HG02798 (cell line): ENCODE measurements around the gene BCORL1.

Source experiments
- ATAC-seq: cut with Tn5 transposase; IDR thresholded peaks from one replicate; pipeline ENCODE4 v1.9.1; 2021; ENCODE audit warnings: mild to moderate bottlenecking; ENCODE audit not compliant: unreplicated experiment, poor library complexity

BCORL1 gene

GRCh38 chrX:129959493-129959832 is 23.0 kb upstream of the BCORL1 start:
- no peak for ATAC-seq

DNA sequence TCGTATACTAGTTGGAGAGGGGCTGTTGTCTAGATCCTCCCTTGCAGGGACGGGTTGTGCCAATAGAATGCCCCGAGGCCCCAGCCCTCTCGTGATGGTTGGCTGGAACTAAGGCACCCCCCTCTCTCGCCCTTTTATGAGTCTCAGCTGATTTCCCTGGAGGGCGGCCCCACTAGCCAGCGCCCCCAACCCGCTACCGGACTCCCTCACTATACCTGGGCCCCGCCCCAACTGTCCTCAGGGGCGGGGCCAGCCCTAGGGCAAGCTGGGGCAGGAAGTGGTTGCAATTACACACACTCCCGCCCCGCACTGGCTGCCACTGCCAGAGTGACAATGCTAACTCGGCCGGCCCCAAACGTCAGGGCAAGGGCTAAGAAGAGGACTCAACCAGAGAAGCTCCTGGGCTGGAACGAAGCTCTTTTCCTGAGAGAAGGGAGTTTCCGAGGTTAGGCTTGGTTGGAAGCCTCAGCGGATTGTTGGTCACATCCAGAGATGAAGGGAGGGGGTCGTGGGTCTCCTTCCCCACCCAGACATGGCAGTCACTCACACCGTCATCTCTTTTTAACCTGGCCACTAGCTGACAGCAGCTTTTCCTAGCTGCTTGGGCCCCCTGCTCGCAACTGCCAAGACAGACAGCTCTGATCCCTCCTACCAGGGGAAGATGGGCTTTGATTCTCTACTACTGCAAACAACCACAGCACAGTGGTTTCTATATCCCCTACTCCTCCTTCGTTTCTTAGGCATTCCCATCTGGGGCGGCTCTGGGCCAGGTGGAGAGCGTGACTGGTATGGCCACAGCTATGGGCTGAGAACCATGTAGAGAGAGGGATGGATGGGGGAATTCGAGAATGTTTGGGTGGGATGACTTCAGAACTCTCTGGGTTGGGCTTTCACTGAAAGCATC is 21.0 kb upstream of the BCORL1 start:
- peak; percentile 92 for ATAC-seq

GRCh38 chrX:129963729-129964128 is 18.7 kb upstream of the BCORL1 start:
- no peak for ATAC-seq

- ATAC-seq, result no peak
These were observed 17.3 kb upstream of the BCORL1 start for GRCh38 chrX:129965166-129965565.

GRCh38 chrX:129968968-129969367 is 13.5 kb upstream of the BCORL1 start:
- no peak for ATAC-seq

DNA sequence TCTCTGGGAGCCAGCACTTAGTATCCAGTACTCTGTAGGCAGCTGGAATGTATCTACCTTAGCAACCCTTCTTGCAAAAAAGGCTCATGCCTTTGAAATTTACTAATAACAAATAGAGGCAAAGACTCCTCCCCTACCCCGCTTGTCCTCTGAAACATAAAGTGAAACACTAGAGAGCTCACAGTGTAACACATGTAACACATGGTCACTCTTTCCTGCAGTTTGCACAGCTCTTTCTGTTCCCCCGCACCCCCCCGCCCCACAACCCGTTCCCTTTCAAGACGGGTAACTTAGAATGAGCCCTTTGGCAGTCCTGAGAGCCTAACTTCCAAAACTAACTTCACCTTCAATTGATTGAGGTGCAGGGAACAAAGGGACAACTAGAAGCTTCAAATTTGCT is 6.0 kb upstream of the BCORL1 start:
- no peak for ATAC-seq

DNA sequence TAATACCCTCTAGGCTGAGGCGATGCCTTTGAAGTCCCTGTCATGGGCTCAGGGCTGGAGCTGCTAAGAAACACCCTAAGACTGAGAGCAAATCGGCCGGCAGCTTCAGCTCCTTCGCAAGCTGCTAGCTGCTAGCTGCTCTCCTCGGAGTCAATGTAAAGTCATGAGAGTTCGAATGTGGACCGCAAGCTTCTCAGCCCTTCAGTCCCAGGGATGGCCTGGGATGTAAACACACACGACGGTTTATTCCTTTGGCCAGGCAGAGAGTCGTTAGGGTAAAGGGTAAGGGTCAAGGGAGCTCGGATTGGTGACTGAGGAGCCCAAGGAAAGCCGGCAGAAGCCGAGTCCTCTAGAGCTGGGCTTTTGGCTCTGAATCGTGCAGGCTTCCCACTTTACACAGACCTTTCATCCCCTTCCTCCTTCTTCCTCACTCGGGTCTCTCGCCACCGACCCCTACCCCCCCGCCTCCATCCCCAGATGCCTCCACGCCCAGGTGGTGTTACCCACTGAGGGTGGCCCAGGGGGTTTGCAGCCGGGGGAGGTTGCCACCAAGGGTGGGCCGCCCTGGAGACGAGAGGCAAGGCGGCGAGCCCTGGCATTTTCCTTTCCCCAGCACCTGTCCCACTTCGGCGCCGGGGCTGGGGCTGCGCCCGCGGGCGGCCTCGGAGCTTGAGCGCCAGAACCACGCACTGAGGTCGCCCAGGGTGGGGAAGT is 3.1 kb upstream of the BCORL1 start:
- ATAC-seq, result no peak

DNA sequence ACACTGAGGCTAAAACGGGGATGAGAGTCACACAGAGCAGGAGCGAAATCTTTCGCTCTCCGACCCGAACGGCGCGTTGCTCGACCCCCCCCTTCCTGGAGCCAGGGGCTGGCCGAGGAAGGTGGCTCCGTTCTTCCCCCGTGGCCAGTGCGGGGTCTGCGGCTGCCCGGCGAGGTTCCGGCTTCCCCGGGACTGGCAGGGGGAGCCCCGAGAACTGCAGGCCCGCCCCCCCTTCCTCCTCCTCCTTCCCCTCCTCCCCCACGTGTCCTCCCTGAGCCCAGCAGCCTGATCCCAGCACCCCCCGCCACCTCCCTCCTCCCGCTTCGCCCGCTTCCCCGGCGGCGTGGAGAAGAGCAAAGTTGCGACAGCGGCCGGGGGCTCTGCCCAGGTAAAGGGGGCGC is 2.4 kb upstream of the BCORL1 start:
- no peak for ATAC-seq

DNA sequence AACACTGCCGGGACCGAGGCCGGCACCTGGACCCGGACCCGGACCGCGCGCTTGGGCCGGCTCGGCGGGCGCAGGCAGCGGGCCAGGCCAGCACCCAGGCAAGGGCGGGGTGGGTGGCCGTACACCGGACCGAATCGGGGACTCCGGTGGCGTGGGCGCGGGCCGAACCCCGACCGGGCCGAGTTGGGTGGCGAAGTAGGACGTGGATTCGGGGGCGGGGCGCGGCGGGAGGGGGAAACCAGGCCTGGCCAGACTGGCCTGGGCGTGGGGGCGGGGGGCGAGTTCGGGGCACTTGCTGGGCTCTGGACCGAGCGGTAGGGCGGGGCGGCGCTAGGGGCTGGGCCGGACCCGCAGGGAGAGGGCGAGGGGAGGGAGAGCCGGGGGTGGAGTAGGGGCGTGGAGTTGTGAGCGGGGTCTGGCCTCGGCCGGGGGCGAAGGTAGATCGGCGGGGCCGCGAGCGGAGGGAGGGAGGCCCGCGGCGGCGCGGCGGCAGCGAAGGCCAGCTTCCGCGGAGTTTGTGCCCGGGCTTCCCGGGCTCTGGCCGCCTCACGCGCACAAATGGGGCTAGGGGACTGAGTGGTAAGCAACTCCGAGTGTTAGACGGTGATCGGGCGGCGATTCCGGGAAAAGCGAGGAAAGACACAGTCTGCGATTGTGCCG is 1.8 kb upstream of the BCORL1 start:
- ATAC-seq, result no peak

- no peak for ATAC-seq
These were observed 1.3 kb upstream of the BCORL1 start for GRCh38 chrX:129981200-129981553.

DNA sequence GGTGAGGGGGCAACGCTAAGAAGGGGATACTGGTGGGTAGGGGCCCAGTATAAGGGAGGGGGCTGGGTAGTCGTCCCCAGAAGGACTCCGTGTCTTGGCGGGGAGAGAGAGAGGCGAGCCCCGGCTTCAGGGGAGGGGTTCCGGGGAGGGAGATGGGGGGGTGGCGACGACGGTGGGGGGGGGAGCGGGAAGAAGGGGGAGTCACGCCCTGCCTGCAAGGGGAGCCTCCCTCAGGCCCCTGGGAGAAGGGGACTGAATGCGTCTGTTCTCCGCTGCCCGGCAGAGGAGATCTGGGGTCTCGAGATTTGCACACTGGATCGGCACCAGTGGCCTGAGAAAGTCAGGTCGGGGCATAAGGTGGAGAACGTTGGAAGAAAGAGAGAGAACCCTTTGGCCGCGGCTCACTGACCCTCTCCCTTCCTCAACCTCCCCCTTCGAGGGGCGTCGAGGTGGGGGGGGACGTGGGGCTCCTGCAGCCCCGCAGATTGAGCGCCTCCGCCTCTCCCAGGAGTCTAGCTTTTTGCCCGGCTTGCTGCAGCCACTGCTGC is 609 bp upstream of the BCORL1 start:
- no peak for ATAC-seq

GRCh38 chrX:129983575-129984110 is 1.2 kb downstream of the BCORL1 start:
- ATAC-seq, result no peak

GRCh38 chrX:129984111-129984958 is 1.9 kb downstream of the BCORL1 start:
- ATAC-seq, result no peak

DNA sequence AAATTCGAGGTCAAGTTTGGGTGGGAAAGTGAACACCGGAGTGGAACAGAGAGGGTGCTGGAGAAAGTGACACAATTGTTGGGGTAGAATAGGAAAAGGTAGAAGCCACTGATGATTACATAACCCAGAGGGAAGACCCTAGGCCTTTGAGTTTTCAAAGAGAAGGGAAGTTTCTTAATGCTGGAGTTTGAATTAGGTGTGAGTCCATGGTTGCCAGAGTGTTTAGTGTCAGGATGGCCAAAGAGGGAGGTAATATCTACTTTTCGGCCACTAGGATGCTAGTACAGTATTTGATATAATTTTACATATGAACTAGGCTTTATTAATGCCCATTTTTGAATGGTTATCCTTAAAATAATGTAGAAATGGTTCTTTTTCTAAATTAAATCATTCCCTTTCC is 5.4 kb downstream of the BCORL1 start:
- no peak for ATAC-seq

GRCh38 chrX:129992181-129992580 is 9.7 kb downstream of the BCORL1 start:
- no peak for ATAC-seq

- ATAC-seq, result no peak
These were observed 13.7 kb downstream of the BCORL1 start for GRCh38 chrX:129996120-129996519.

- ATAC-seq, result no peak
These were observed 14.7 kb downstream of the BCORL1 start for GRCh38 chrX:129997086-129997485.

GRCh38 chrX:129998021-129998420 is 15.6 kb downstream of the BCORL1 start:
- ATAC-seq, result no peak

- ATAC-seq, result no peak
These were observed 19.5 kb downstream of the BCORL1 start for GRCh38 chrX:130001893-130002292.

DNA sequence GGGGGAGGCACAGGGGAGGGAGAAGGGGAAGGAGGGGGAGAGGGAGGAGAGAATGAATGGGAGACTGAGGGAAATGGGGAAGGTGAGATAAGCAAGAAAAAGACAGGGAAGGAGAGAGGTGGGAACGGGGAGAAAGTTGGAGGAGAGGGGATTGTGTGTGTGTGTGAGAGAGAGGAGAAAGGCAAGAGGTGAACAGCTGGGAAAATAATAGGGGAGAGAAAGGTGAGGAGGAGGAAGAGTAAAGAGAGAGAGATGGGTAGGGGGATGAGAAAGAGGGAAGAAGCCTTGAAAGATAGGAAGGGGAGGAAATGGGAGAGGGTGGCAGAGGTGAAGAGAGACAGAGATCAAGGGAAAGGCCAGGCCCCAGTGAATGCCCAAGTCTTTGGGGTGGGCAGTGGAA is 20.1 kb downstream of the BCORL1 start:
- no peak for ATAC-seq
